ENCODE measurements around the gene KLK8. TPM values are rescaled to one million over a fixed set of nuclear protein-coding genes. Genes with fewer than 3 reads are reported as not detected.

KLK8 gene
- total and polyA plus RNA-seq, 2 of the 13 experiments (the other 11 are each of a cell fraction or from before 2014, with no cell fraction given), result not detected

DNA sequence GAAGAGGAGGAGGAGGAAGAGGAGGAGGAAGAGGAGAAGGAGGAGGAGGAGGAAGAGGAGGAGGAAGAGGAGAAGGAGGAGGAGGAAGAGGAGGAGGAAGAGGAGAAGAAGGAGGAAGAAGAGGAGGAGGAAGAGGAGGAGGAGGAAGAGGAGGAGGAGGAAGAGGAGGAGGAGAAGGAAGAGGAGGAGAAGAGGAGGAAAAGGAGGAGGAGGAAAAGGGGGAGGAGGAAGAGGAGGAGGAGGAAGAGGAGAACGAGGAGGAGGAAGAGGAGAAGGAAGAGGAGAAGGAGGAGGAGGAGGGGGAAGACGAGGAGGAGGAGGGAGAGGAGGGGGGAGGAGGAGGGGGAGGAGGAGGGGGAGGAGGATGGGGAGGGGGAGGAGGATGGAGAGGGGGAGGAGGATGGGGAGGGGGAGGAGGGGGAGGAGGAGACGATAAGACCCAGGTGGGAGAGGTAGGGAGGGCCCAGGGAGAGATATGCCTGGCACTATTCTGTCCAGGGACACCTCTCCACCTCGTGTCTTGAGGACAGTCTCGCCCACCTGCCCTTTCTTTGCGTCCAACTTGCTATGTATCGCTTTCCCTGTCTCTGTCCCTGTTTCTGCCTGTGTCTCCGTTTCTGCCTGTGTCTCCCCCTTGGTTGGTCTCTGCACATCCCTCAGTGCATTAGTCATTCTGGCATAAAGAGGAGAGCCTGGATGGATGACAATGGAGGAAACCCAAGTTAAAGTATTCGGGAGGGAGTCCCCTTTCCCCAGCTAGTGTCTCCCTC is 41.5 kb downstream of the KLK8 start:
- no peaks in the 10 kb centered on the region for H3K36me3 ChIP-seq (replicated peaks in 1 of 2; ENCODE audit: control insufficient read depth in 1 of 2, insufficient read depth in 2 of 2, low read length in 2 of 2)
- H3K9ac ChIP-seq (ENCODE audit: insufficient read depth, low read depth, low read length), result no peak overlapping the region
- ATAC-seq (no peak), DNase-seq (ENCODE audit: low spot score) (no peak), FAIRE-seq (no peak)
- intact Hi-C loops (cut with micrococcal nuclease; ENCODE audit: unreplicated experiment) (no loop called here), in situ Hi-C loops (cut with HindIII; ENCODE audit: extremely low pct_ligation_motif_present, low pct_unique_long_range_greater_than_20kb) (no loop called here)
- no TSS peak for BruUV-seq (replicated peaks)
- H2AFZ ChIP-seq (ENCODE audit: low read length), result no peak overlapping the region
- H3K79me2 ChIP-seq (ENCODE audit: insufficient read depth, low read length), result no peaks in the 10 kb centered on the region
- H4K20me1 ChIP-seq (ENCODE audit: insufficient read depth, low read length), result no peaks in the 10 kb centered on the region
- H3K4me3 ChIP-seq (replicated peaks in 1 of 3; ENCODE audit: insufficient read depth in 1 of 3, low read depth in 2 of 3, low read length in 3 of 3), result no peak overlapping the region
- CTCF ChIA-PET (ENCODE audit: low intra/inter-chr PET ratio, low total read pairs), result no interaction called here
- no peaks in the 10 kb centered on the region for H3K4me1 ChIP-seq (ENCODE audit: insufficient read depth, low read length)
- TF ChIP-seq CBX5 (CRISPR knock-in tag; IDR thresholded peaks at IDR 0.05; ENCODE audit: borderline replicate concordance), result no peak
- no peak for TF ChIP-seq SNAI1 (CRISPR knock-in tag; IDR thresholded peaks at IDR 0.05; ENCODE audit: borderline replicate concordance)
- no peak for TF ChIP-seq ZNF569 (CRISPR knock-in tag; IDR thresholded peaks at IDR 0.05; ENCODE audit: borderline replicate concordance)
- no peak for TF ChIP-seq SRSF4 (IDR thresholded peaks at IDR 0.05; ENCODE audit: low read depth, low read length, poor library complexity, severe bottlenecking)
- no peak for TF ChIP-seq PHB2 (IDR thresholded peaks at IDR 0.05; ENCODE audit: partially characterized antibody)
- no peak for TF ChIP-seq JDP2 (CRISPR knock-in tag; IDR thresholded peaks at IDR 0.05; ENCODE audit: borderline replicate concordance)
- no peak for TF ChIP-seq DNMT1 (CRISPR knock-in tag; IDR thresholded peaks at IDR 0.05)
- TF ChIP-seq, protein P1, sequence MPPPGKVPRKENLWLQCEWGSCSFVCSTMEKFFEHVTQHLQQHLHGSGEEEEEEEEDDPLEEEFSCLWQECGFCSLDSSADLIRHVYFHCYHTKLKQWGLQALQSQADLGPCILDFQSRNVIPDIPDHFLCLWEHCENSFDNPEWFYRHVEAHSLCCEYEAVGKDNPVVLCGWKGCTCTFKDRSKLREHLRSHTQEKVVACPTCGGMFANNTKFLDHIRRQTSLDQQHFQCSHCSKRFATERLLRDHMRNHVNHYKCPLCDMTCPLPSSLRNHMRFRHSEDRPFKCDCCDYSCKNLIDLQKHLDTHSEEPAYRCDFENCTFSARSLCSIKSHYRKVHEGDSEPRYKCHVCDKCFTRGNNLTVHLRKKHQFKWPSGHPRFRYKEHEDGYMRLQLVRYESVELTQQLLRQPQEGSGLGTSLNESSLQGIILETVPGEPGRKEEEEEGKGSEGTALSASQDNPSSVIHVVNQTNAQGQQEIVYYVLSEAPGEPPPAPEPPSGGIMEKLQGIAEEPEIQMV (CRISPR knock-in tag; IDR thresholded peaks at IDR 0.05; ENCODE audit: low read depth), result no peak
- TF ChIP-seq MED1 (CRISPR knock-in tag; IDR thresholded peaks at IDR 0.05), result no peak
- TF ChIP-seq, protein P2, sequence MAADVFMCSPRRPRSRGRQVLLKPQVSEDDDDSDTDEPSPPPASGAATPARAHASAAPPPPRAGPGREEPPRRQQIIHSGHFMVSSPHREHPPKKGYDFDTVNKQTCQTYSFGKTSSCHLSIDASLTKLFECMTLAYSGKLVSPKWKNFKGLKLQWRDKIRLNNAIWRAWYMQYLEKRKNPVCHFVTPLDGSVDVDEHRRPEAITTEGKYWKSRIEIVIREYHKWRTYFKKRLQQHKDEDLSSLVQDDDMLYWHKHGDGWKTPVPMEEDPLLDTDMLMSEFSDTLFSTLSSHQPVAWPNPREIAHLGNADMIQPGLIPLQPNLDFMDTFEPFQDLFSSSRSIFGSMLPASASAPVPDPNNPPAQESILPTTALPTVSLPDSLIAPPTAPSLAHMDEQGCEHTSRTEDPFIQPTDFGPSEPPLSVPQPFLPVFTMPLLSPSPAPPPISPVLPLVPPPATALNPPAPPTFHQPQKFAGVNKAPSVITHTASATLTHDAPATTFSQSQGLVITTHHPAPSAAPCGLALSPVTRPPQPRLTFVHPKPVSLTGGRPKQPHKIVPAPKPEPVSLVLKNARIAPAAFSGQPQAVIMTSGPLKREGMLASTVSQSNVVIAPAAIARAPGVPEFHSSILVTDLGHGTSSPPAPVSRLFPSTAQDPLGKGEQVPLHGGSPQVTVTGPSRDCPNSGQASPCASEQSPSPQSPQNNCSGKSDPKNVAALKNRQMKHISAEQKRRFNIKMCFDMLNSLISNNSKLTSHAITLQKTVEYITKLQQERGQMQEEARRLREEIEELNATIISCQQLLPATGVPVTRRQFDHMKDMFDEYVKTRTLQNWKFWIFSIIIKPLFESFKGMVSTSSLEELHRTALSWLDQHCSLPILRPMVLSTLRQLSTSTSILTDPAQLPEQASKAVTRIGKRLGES (CRISPR knock-in tag; IDR thresholded peaks at IDR 0.05; ENCODE audit: borderline replicate concordance), result no peak
- no peak for TF ChIP-seq SOX5 (CRISPR knock-in tag; IDR thresholded peaks at IDR 0.05; ENCODE audit: borderline replicate concordance)
- TF ChIP-seq CEBPB (IDR thresholded peaks at IDR 0.05; ENCODE audit: borderline replicate concordance, low read depth, low read length), result no peak
- 2% methylated on average over 9 of the region's 9 CpGs for WGBS (ENCODE audit: low lambda C conversion rate)
- no peak overlapping the region for H3K27ac ChIP-seq (ENCODE audit: extremely low read length, insufficient read depth, low read length)
- H3K27me3 ChIP-seq (ENCODE audit: control insufficient read depth in 1 of 2, insufficient read depth in 2 of 2, low read length in 2 of 2), result peaks cover 0 to 6% of the 10 kb centered on the region in 2 experiments; a peak in 1 of 5 replicates
- H3K4me2 ChIP-seq (ENCODE audit: low read depth, low read length), result no peak overlapping the region
- POLR2A ChIA-PET, result no interaction called here
- H3K9me3 ChIP-seq (ENCODE audit: low read length), result no peaks in the 10 kb centered on the region

Measured in HepG2 (cell line).